HG02852 (cell line): ENCODE data around the gene JAKMIP1.
"Not testable (repeated sequence)": the region's sequence is repeated elsewhere in the genome, so short reads cannot be mapped to it uniquely, and the experiment has no call there.

Experiments used
- ATAC-seq: cut with Tn5 transposase; IDR thresholded peaks from one replicate; pipeline ENCODE4 v1.9.1; 2021; ENCODE audit warnings: mild to moderate bottlenecking, moderate library complexity; ENCODE audit not compliant: unreplicated experiment

JAKMIP1 gene

GRCh38 chr4:6021831-6022606, 178.3 kb downstream of the JAKMIP1 start:
- ATAC-seq: no peak

GRCh38 chr4:6020613-6021012, 179.7 kb downstream of the JAKMIP1 start:
- no peak for ATAC-seq

- no peak for ATAC-seq
These were observed 180.8 kb downstream of the JAKMIP1 start for GRCh38 chr4:6019316-6020263.

- no peak for ATAC-seq
These were observed 182.0 kb downstream of the JAKMIP1 start, which contains the start of gene C4orf50 for GRCh38 chr4:6018331-6018730. Gene C4orf50, minus strand, starts transcription at chr4:6018431.

GRCh38 chr4:6017800-6018199, 182.5 kb downstream of the JAKMIP1 start:
- no peak for ATAC-seq

- no peak for ATAC-seq
These were observed 183.3 kb downstream of the JAKMIP1 start for GRCh38 chr4:6017030-6017429.

GRCh38 chr4:6013564-6013963, 186.8 kb downstream of the JAKMIP1 start:
- no peak for ATAC-seq

- no peak for ATAC-seq
These were observed 188.1 kb downstream of the JAKMIP1 start for GRCh38 chr4:6012200-6012599.

GRCh38 chr4:6011686-6012085, 188.7 kb downstream of the JAKMIP1 start:
- ATAC-seq: no peak

GRCh38 chr4:6011271-6011671, 189.1 kb downstream of the JAKMIP1 start:
- no peak for ATAC-seq

- ATAC-seq: no peak
These were observed 189.6 kb downstream of the JAKMIP1 start for GRCh38 chr4:6010789-6011188.

- no peak for ATAC-seq
These were observed 190.9 kb downstream of the JAKMIP1 start for GRCh38 chr4:6009452-6009851.

GRCh38 chr4:6008766-6009385, 191.5 kb downstream of the JAKMIP1 start:
- no peak for ATAC-seq

GRCh38 chr4:6008092-6008551, 192.2 kb downstream of the JAKMIP1 start:
- ATAC-seq: no peak

GRCh38 chr4:6005175-6005574, 195.2 kb downstream of the JAKMIP1 start:
- no peak for ATAC-seq

GRCh38 chr4:6003485-6003884, 196.9 kb downstream of the JAKMIP1 start:
- not testable (repeated sequence) for ATAC-seq

- ATAC-seq: no peak
These were observed 197.4 kb downstream of the JAKMIP1 start for GRCh38 chr4:6002926-6003325.

GRCh38 chr4:6002492-6002833, 197.9 kb downstream of the JAKMIP1 start:
- ATAC-seq: no peak

GRCh38 chr4:6001680-6002491, 198.5 kb downstream of the JAKMIP1 start:
- no peak for ATAC-seq

- no peak for ATAC-seq
These were observed 200.5 kb downstream of the JAKMIP1 start for GRCh38 chr4:5999830-6000365.
